ENCODE data around the gene LEF1.
"Not testable (repeated sequence)": the region's sequence is repeated elsewhere in the genome, so short reads cannot be mapped to it uniquely, and the experiment has no call there.

Gene LEF1

GRCh38 chr4:108060686-108061321, 107.9 kb downstream of the LEF1 start:
- no peak for DNase-seq (ENCODE audit: low read depth in 2 of 2)

DNA sequence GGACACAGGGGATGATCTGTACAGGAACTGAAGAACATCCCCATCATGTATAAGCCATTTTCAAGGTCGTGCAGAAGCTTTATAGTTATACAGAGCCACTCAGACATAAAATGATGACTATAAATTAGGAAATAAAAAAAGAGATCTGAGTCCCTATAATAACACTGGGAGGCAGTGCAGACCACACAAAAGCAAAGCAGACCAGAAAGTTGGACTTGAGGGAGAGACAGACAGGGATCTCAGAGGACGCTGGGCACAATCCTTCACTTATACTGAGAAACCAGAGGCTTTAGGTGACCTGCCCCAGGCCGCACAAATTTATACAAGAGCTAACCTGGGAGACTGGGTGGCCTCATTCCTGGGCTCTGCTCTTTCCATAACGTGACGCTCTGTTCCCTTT, 108.6 kb downstream of the LEF1 start:
- no peak for DNase-seq (ENCODE audit: low read depth in 2 of 2)

DNA sequence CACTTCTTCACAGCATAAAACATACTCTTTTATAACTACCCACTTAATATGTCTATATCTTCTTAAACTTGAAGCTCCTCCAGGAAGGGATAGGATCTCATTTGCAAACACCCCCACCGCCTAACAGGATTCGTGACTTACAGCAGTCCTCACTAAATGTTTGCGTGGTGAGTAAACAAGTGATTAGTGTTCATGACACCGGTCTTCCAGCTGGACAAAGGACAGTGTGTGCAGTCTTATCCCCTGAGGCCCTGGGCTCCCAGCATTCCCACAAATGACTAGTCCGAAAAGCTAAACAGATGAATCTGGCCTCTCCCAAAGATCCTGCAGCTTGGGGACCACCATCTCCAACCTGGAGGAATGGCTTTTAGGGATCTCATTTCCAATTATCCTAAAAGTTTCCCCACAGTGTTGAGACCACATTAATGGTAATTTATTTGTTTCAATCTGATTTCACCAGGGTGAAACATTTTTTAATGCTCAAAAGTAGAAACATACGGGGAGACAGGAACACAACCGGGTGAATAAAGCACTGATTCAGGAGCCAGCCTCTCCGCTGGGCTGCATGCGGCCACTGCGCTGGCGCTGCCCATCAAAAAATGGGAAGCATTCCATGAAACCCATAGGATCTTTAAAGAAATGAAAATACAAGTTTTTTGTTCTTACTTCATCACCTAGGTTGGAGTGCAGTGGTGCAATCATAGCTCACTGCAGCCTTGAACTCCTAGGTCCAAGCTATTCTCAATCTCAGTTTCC, 109.9 kb downstream of the LEF1 start:
- no peak for DNase-seq (ENCODE audit: low read depth in 2 of 2)

- no peak for DNase-seq (ENCODE audit: low read depth in 2 of 2)
Observed at GRCh38 chr4:108056418-108056817, 112.3 kb downstream of the LEF1 start.

DNA sequence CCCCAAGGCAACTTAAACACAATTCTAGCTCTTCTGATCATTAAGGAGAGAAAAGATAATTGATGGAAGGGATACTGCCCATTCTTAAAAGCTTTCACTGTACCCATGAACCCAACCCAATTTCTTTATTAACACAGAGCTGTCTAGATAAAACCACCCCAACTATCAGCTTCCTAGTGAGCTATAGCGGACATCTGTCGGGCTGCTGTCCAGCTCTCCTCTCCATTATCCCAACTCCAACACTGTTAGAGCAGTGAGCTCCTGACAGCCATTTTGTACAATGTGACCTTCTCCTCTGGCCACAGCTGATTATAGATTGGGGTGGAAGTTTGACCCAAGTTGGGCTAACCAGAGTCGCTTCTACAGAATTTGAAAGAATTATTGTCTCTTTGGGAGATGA, 112.9 kb downstream of the LEF1 start:
- no peak for DNase-seq (ENCODE audit: low read depth in 2 of 2)

DNA sequence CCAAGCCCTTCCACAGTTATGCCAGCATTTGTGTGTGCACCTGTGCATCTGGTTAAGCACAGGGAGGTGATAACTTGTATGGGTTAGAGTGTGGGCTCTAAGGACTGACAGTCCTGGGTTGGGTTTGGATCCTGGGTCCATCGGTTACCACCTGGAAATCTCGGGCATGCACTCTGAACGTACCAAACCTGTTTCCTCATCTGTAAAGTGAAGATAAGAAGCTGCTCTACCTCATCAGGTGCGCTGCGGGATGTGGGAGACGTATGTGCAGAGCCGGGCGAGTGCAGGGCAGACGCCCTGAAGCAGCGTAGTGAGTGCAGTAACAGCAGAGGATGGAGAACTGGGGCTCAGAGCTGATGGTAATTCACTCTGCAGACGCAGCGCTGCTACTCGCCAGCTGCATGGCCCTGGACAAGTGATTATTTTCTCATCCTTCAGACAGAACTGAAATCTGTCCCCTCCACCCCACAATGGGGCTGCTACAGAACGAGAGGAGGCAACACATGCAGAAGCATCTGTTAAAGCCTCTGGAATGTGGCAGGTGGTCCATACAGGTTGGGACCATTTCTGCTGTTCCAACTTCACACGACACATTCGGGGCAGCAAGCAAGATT, 114.6 kb downstream of the LEF1 start:
- no peak for DNase-seq (ENCODE audit: low read depth in 2 of 2)

- no peak for DNase-seq (ENCODE audit: low read depth in 2 of 2)
Observed at GRCh38 chr4:108053251-108053711, 115.5 kb downstream of the LEF1 start.

- DNase-seq (ENCODE audit: low read depth in 2 of 2) = no peak
Observed at GRCh38 chr4:108052558-108053120, 116.1 kb downstream of the LEF1 start.

- DNase-seq (ENCODE audit: low read depth in 2 of 2) = no peak
Observed at GRCh38 chr4:108051343-108051742, 117.4 kb downstream of the LEF1 start.

DNA sequence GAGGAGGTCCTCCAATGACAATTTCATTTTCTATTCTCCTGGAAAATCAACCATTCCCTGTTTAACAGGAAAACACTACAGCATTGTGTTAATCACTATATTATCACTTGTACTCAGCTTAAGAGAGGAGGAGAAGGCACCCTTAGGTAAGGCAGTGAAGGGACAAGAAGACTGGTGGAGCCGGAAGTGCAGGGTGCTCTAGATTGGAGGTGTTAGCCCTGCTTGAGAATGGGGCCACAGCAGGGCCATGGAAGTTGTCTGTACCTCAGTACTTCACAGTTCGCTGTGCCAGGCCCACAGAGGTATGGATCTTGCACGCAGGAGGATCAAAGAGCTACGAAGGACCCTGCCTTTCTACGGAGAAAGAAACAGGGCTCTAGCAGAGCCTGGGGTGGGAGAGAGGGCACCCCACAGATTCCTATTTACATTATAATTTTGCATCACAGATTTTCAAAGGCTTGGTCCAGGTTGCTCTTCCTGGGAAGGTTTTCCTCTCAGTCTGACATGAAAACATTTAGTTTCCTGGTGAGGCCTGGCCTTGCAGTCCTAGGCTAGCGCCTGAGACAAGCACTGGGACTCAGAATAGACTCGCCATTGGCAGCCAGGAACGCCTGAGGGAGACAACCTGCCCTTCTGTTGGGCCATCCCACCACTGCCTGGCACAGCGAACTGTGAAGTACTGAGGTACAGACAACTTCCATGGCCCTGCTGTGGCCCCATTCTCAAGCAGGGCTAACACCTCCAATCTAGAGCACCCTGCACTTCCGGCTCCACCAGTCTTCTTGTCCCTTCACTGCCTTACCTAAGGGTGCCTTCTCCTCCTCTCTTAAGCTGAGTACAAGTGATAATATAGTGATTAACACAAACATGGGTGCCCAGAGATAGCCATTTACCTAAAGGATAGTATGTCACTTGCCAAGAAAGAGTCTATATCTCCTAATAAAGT, 118.3 kb downstream of the LEF1 start:
- DNase-seq (ENCODE audit: low read depth in 2 of 2) = not testable (repeated sequence)

DNA sequence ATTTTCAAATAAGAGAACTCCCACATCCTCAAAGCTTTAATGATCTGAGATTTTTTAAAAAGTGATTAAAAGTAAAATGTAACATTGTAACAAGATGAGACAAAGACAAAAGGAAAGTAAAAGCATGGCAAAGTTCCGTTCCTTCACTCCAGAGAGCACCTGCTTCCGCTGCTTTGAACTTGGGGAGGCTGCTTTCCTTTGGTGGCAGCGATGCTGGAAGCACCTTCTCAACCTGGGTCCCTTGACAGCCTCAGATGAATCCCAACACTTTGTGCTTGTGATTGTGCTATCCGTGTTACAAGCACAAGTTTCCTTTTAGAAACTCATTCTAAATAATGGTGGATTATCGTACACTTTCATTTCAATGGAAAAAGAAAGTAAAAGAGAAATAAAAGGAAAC, 119.3 kb downstream of the LEF1 start:
- no peak for DNase-seq (ENCODE audit: low read depth in 2 of 2)

DNA sequence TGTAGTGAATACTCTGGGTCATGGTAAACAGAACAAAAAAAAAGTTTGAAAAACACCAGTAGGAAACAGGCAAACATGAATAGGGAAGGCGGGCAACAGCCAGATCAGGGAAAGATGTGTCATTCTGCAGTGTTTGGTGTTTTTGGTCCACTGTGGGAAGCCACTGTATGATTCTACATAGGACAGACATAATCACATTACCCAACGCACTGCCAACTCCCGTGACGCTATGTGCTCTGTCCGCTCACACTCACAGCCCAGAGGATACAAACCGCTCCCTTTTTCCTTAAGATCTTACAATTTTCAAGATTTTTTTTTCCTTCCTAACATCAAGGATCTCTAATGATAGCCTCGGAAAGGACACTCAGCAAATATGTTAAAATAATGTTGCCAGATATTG, 119.7 kb downstream of the LEF1 start:
- DNase-seq (ENCODE audit: low read depth in 2 of 2) = no peak

- no peak for DNase-seq (ENCODE audit: low read depth in 2 of 2)
Observed at GRCh38 chr4:108048157-108048556, 120.6 kb downstream of the LEF1 start.

DNA sequence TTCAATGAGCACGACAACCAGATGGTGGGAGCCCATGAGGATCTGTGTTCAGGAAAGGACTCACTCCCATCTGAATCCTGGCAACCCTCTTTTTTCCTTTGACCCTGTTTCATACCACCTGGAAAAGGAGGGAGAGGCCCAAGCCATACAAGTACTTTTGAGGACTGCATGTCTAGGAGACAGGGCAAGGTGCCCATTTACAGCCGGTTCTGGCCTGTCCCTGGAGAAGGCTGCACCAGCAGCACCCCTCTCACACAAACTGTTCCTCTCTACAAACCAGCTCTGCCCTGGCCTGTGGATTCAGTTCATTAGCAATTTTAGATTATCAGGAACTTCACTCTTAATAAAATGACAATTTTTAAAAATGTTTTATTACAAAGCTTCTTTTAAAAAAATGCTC, 121.5 kb downstream of the LEF1 start:
- DNase-seq (ENCODE audit: low read depth in 2 of 2) = no peak

DNA sequence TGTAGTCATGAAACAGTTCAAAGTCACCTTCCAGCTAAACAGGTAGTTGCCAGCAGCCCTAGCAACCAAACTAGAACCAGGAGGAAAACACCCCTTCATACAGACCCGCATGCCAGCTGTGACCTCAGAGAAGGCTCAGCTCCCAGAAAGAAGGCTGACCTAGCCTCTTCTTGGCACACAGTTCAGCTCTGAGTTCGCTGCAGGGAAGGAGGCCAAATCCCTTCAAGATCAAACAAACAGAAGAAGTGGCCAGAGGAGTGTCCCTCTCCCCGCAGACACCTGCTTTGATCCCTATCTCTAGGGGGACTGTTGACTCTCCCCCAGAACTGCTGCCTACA, 123.1 kb downstream of the LEF1 start:
- DNase-seq (ENCODE audit: low read depth in 2 of 2) = no peak

- no peak for DNase-seq (ENCODE audit: low read depth in 2 of 2)
Observed at GRCh38 chr4:108044951-108045686, 123.6 kb downstream of the LEF1 start.

DNA sequence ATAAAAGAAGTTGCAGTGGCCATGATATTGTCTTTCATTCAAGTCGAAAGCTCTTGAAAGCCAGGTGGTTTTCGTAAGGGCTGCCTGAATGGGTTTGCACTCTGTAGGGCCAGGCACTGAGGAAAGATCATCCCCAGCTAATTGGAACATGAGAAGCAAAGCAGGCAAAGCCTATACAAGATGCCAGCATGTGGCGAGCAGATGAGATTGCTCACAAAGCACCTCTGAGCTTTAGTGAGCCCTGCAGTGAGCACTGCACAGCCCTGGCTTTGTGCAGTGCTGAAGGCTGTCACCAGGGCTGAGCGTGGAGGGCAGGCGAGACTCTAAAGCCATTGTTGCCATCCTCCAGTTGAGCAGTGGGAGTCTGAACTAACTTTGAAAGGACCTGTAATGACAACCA, 125.2 kb downstream of the LEF1 start:
- DNase-seq (ENCODE audit: low read depth in 2 of 2) = no peak

- no peak for DNase-seq (ENCODE audit: low read depth in 2 of 2)
Observed at GRCh38 chr4:108042927-108043326, 125.8 kb downstream of the LEF1 start.

GRCh38 chr4:108037884-108038283, 130.8 kb downstream of the LEF1 start:
- DNase-seq (ENCODE audit: low read depth in 2 of 2) = no peak

- peak; percentile 62 to 68 for DNase-seq (ENCODE audit: low read depth in 2 of 2)
Observed at GRCh38 chr4:108036213-108036612, 132.5 kb downstream of the LEF1 start.

DNA sequence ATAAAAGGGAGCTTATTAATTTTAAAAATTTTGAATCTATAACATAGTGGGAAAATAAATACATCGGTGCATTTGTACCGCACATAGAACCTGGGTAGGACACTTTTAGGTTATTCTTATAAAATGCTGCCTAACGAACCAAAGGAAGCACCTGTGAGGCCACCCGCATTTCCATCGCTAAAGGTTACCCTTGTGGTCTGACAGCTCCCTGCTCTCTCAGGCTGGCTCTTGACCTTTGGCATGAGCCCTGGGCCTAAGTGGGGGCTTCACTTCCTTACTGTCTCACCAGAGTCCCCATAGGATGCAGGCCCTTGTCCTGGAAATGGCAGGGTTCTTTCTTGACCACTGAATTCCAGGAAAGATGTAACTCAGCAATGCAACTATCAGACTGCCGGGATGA, 133.0 kb downstream of the LEF1 start:
- no peak for DNase-seq (ENCODE audit: low read depth in 2 of 2)

All from stimulated activated CD4-positive, alpha-beta T cell treated with anti-CD3 and anti-CD28 coated beads, Interleukin-15, amount 100 ng/mL, for 48 hours (primary cell).